Hematopoietic multipotent progenitor cell treated with erythropoietin and hydrocortisone succinate and interleukin-3 and kit ligand, for 15 days (in vitro differentiated cells): ENCODE data around the gene PSTPIP1.

ENCODE experiments used
- DNase-seq: peaks from one replicate; pipeline ENCODE4 v3.0.0-alpha.2; 2015; ENCODE audit warnings: low spot score

Gene PSTPIP1

GRCh38 chr15:77030048-77030927 lies 35.4 kb downstream of the PSTPIP1 start:
- no peak for DNase-seq

GRCh38 chr15:77030928-77031375 lies 36.0 kb downstream of the PSTPIP1 start:
- no peak for DNase-seq

- DNase-seq = no peak
Observed at GRCh38 chr15:77031376-77032050, 36.6 kb downstream of the PSTPIP1 start.

DNA sequence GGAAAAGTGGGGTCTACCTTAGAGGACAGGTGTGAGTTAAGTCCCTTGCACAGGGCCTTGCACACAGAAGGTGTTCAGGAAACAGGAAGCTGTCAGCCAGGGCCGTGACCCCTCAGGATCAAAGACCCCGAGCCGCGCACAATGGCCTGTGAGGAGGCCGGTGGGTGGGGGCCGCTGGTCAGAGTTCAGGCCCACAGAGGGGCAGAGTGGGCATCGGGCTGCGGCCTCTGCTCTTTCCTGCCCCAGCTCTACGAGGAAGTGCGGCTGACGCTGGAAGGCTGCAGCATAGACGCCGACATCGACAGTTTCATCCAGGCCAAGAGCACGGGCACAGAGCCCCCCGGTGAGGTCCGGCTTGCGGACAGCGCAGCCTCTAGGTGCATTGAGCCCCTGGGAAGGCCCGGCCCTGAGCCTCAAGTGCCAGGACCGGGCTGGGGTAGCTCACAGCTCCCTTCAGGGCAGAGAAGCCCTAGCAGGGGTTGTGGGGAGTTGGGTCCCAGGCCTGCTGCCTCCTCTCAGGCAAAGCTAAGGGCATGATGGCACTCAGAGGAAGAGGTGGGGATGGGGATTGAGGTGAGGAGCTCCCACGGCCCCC lies 37.2 kb downstream of the PSTPIP1 start:
- no peak for DNase-seq

- DNase-seq = no peak
Observed at GRCh38 chr15:77032647-77033416, 37.9 kb downstream of the PSTPIP1 start.

DNA sequence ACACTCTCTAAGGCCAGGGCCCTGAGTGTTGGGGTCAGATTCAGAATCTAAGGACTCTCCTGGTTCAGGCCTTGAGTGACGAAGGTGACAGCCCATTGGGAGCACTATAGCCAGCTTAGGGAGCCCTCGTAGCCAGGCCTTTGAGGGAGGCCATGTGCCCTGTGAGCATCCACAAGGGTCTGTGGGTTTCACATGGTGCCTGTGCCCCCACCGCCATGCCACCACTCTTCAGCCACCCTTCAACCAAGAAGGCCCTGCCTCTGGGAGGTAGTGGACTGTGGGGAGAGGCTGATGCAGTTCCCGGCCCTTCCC lies 38.4 kb downstream of the PSTPIP1 start:
- no peak for DNase-seq

GRCh38 chr15:77033729-77034671 lies 39.1 kb downstream of the PSTPIP1 start:
- DNase-seq = no peak

GRCh38 chr15:77034695-77035489 lies 40.0 kb downstream of the PSTPIP1 start:
- DNase-seq = peak; percentile 17

DNA sequence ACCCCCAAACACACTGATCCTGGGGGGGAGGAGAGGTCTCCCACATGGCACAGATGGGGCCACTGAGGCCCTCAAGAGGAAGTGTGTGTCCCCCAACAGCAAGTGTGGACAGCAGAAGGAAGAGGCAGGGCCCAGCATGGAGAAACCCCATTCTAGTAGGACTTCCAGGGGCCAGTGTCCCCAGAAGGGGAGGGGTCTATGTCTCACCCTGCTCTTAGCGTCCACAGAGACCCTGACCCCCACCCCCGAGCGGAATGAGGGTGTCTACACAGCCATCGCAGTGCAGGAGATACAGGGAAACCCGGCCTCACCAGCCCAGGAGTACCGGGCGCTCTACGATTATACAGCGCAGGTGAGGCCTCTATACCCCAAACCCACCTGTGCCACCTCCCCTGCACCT lies 40.7 kb downstream of the PSTPIP1 start:
- DNase-seq = no peak

- no peak for DNase-seq
Observed at GRCh38 chr15:77035999-77036471, 41.1 kb downstream of the PSTPIP1 start.

- DNase-seq = no peak
Observed at GRCh38 chr15:77036537-77037387, 41.8 kb downstream of the PSTPIP1 start.

DNA sequence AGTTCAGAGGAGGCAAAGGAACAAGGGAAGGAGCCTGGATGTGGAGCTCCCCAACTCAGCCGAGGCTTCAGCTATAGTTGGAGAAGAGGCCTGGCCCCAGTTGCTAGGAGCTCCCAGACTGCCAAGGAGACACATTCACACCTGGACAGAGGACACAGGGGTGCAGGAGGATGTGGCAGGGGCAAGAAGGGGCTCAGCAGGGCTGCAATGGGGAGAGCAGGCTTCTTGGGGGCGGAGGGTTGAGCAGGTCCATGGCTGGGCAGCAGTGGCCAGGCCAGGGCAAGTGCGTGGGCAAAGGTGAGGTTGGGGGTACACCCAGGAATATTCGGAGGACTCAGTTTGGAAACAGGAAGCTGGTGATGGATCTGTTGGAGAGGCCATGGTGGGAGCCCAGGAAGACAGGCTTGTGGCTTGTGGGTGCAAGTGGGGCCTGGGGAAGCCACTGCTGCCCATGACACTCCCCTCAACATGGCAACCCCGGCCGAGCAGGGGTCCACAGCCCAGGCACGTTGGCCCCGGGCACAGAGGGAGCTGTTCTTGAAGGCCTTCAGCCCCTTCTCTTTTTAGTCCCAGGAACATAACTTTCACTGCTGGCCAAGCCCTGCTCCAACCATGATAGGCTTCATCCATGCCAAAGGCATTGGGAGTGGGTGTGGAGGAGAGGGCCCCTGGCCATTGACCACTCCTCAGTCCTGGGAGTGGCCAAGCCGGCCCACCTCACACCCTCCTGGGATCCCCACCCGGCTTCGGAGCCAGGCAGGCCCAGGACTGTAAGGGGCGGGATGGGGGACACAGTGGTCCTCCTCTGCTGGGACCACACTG lies 42.7 kb downstream of the PSTPIP1 start:
- DNase-seq = no peak

GRCh38 chr15:77038312-77039216 lies 43.6 kb downstream of the PSTPIP1 start:
- DNase-seq = no peak

DNA sequence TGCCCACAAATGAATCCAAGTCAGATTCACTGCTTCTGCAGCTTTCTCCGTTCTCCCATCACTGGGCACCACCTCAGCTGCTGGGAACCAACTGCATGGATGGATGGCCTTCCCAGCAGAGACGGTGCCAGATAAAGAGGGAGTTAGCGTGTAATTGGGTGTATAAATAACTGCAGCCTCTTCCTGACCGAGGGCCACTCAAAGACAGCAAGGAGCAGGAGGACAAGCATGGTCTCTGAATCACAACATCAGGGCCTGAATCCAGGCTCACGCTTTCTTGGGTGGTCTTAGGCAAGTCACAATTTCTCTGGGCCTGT lies 44.2 kb downstream of the PSTPIP1 start:
- DNase-seq = no peak

DNA sequence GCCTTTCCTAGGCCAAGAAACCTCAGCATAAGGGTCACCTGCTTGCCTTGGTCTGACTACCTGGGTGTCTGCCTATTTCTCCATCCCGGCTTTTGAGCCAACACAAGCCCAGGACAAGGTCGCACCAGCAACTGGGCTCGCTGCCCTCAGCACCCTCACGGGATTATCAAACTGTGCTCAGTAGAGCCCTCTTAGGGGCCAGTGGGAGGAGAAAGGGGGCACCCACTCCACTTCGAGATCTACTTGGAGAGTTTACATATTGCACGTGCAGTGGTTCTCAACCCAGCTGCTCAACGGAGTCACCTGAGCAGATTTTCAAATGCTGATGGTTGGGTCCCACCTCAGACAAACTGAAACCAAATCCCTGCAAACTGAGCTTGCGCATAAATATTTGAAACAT lies 44.9 kb downstream of the PSTPIP1 start:
- DNase-seq = no peak

DNA sequence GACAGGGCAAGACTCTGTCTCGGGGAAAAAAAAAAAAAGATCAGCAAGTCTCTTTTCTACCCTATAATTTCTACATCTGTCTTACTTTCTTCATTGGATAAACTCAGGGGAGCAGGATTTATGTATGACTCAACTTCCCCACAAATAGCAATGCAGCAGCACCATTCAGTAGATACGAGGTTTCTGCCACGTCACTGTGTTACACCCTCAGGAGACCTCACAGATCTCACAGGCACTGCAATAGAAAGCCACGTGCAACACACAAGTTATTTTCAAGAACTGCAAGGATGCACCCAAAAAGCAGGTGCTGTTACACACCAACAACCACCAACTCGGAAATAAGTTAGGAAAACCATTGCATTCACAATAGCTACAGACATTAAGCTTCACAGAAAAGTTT lies 45.7 kb downstream of the PSTPIP1 start:
- DNase-seq = no peak

DNA sequence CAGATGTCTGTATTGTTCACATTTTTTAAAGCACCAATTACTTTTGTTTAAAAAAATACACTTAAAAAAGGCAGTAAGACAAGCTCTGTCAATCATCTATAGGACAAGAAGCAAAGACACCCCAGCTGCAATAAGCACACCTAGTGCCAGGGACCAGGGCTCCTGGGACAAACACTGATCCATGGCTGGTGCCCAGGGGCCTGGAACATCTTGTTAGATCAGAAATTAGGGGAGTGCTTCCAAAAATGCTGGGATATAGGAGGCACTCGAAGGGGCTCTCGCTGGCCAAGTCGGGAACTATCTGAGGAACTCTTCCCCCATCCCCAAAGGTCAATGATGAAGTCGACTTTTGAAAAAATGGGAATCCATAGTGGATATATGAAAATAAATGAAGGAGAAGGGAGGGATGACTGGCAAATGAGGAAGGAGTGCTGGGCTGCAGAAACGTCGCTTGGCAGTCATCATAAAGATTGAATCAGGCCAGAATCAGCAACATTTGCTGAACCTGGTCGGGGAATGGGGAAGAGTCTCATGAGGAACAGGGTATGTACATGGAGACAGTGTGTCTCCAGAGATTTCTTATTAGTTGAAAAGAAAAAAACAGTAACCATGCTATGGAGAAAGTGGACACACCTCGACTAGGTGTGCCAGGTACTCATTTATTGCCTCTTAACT lies 47.5 kb downstream of the PSTPIP1 start:
- no peak for DNase-seq
